Midbrain (tissue), 1 donor: Measurements from ENCODE around the gene OSBPL2.

Experiments
- DNase-seq: peaks from one replicate; lab custom pipeline; 2025; lab: John Stamatoyannopoulos, UW

The OSBPL2 gene

GRCh38 chr20:62326959-62327725 lies 88.8 kb downstream of the OSBPL2 start:
- no peak for DNase-seq

GRCh38 chr20:62327726-62328495 lies 89.6 kb downstream of the OSBPL2 start:
- DNase-seq = no peak

- no peak for DNase-seq
Measured at GRCh38 chr20:62328684-62329388, 90.5 kb downstream of the OSBPL2 start.

GRCh38 chr20:62329389-62330377 lies 91.4 kb downstream of the OSBPL2 start:
- DNase-seq = no peak

- no peak for DNase-seq
Measured at GRCh38 chr20:62330576-62331317, 92.4 kb downstream of the OSBPL2 start.

GRCh38 chr20:62331347-62331746 lies 93.0 kb downstream of the OSBPL2 start:
- DNase-seq = no peak

DNA sequence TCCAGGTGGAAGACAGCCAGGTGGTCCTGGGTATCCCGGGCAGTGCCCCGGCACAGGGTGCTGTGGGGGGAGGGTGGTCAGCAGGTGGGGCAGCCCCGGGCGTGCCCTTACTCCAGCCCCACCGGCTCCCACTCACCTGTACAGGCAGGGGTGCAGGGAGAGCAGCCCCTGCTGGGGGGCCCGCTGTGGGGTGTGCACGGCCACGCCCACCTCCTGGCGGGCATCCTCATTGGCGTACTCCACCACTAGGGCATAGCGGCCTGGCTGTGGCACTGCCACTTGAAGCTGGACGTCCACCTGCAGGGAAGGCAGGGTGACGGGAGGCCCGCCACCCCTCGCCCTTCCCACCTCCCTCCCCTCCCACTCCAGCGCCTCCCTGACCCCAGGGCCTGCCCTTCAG lies 94.1 kb downstream of the OSBPL2 start:
- no peak for DNase-seq

GRCh38 chr20:62332989-62333819 lies 94.9 kb downstream of the OSBPL2 start:
- DNase-seq = no peak

DNA sequence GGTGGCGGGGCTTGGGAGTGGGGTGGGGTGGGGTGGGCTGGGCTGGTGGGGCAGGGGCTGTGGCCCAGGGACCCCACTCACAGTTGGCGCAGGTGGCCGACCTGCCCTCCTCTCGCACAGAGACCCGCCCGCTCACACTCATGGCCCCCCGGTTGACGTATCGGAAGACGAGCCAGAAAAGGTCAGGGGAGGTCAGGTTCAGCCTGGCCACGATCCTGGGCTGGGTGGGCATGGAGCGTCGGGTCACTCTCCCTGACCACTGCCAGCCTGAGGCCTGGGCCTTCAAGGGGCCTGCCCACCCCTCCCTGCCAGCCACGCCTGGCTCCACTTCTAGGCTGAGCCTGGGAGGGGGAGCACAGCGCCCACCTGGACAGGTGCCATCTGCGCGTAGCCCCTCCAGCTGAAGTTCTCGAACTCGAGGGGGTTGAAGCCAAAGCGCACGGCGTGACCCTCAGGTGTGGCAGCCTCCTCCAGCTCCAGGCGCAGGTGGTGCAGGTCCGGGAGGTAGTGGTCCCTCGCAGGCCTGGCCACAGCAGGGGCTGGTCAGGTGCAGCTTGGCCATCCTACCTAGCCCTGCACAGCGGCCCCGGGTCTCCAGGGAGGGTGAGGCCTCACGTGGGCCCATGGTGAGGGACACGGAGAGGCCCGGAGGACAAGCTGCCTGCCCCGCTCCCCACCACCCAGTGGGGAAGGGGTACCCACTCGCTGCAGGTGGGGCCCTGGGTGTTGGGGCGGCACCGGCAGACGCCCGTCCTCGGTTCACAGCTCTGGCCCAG lies 95.7 kb downstream of the OSBPL2 start:
- no peak for DNase-seq

DNA sequence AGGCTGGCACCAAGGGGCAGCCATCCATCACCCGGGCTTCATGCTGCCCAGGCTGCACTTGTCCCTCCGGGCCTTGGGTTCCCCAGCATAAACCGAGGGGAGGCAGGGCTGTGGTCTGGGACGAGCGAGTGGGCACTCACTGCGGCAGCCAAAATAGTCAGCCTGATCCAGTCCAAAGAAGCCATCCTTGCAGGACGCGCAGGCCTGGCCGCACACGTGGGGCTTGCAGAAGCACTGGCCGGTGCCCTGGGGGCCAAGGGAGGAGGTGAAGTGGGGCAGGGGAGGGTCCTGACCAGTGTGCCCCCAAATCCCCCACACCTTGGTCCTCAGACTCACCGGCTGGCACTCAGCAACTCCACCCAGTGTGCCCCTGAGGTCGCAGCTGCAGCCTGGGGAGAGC lies 96.6 kb downstream of the OSBPL2 start:
- no peak for DNase-seq

DNA sequence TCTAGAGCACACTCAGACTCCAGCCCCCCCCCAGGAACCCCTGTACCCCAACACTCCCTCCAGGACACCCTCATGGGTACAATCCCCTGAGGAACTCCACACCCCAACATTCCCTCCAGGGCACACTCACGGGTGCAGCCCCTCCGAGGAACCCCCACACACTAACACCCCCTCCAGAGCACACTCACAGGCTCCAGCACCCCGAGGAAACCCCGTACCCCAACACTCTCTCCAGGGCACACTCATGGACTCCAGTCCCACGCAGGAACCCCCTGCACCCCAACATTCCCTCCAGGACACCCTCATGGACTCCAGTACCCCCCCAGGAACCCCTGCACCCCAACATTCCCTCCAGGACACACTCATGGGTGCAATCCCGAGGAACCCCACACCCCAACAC lies 97.2 kb downstream of the OSBPL2 start:
- DNase-seq = no peak

DNA sequence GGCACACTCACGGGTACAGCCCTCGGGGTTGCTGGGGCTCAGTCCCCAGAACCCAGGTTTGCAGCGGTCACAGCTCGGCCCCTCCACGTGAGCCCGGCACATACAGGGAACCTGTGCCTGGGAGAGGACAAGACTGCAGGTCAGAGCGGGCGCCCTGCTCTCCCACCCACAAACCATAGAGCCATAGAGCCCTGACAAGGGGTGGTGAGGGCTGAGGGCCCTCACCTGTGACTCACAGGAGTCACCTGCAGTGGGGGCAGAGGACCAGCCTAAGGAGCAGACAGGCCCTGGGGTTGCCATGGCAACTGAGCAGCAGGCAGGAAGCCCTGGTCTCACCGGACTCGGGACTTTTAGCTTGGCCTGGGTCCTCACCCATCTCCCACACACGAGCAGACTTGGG lies 98.0 kb downstream of the OSBPL2 start:
- no peak for DNase-seq

GRCh38 chr20:62336775-62337557 lies 98.6 kb downstream of the OSBPL2 start:
- DNase-seq = no peak

DNA sequence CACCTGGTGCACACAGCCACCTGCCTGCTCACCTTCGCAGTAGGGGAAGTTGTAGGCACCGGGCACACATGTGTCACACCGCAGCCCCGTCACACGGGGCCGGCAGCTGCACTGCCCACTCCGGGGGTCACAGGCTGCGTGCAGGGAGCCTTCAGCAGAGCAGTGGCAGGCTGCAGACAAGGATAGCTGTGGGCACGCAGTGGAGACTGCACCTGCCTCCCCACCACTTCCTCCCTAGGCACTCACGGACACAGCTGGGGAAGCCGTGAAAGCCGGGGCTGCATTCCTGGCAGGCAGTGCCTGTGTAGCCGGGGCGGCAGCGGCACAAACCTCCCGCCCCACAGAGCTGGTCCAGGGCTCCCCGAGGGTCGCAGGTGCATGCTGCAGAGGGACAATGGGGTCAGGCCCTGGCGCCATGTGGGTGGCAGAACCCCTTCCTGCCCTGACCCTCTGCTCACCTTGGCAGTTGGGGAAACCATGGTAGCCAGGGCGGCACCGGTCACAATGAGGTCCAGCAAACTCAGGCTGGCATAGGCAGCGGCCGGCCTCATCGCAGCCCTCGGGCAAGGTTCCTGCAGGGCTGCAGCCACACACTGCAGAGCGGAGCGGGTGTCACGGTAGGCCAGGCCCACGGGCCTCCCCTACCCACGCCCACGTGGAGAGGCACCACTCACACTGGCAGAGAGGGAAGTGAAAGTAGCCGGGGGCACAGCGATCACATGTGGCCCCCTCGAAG lies 99.4 kb downstream of the OSBPL2 start:
- no peak for DNase-seq

DNA sequence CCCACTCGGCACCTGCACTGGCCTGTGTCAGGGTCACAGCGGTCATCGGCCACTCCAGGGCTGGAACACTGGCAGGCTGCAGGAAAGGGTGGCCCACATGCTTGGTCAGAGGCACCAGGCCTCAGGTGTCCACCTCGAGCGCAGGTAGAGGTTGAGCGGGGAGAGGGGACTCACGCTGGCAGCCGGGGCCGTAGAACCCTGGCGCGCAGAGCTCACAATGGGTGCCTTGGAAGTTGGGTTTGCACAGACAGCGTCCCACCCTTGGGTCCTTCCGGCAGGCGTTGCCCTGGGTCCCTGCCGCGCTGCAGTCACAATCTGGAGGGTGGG lies 99.9 kb downstream of the OSBPL2 start:
- no peak for DNase-seq

GRCh38 chr20:62339647-62340062 lies 101.3 kb downstream of the OSBPL2 start:
- no peak for DNase-seq

DNA sequence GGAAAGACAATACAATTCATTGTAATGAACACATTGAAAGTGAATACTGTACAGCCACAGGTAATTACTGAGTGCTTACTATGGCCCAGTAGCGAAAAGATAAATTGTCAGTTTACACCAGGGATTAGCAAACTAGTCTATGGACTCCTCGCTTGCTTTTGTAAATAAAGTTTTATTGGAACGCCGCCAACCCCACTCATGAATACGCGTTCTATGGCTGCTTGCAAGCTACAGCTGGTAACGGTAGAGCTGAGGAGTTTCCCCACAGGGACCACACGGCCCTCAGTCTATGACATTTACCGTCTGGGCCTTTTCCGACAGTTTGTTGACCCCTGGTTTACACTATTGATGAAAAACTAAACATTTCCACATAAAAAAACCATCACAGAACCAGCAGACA lies 104.6 kb downstream of the OSBPL2 start:
- no peak for DNase-seq

- DNase-seq = no peak
Measured at GRCh38 chr20:62344092-62344491, 105.8 kb downstream of the OSBPL2 start.
